Right hindlimb (tissue), 1 donor: ENCODE measurements around the gene MAP3K15.

Experiments used
- DNase-seq: peaks from one replicate; pipeline ENCODE4 v3.0.0-alpha.2; 2018

The MAP3K15 gene

DNA sequence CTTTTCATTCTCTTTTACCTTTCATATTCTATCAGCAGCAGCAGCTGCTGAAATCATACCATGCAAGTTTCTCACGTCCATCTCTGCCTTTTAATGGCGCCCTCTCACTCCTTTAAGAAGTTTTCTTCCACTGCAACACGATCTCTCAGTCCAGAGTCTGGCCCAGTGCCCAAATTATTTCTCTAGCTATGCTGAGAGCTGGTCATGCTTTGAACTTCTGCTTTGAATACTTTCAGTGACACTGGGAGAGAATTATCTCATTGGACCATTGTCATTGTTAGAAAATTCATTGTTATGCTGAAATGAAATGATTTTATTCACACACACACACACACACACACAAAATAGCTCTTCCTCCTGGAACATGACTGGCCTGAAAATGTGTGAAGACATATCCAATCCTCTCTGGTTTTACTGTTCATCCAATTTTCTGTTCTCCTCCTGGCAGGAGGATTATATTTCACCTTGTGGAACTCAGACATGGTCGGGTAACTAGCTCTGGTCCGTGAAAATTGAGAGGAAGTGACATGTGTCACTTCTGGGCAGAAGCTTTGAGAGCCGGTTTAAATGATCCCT lies 172.9 kb downstream of the MAP3K15 start:
- DNase-seq, result no peak

DNA sequence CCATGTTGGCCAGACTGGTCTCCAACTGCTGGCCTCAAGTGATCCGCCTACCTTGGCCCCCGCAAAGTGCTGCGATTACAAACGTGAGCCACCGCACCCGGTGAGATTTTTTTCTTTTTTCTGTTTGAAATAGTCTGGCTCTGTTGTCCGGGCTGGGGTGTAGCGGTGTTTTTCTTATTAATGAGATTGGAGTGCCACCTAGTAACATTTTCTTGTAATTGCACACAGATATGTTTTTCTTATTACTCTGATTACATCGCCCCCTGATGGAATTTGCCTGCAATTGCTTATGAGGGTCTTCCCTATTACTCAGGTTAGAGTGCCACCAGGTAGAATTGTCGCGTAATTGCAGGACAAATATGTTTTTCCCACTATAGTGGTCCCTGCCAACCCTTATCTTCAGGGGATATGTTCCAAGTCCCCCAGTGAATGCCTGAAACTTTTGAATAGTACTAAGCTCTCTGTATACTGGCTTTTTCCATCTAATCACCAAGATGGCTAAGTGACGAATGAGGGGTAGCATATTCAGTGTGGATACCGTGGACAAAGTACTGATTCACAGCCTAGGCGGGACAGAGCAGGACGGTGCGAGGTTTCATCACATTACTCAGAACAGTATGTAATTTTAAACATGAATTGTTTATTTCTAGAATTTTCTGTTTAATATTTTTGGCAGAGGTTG lies 180.2 kb downstream of the MAP3K15 start:
- DNase-seq, result no peak

DNA sequence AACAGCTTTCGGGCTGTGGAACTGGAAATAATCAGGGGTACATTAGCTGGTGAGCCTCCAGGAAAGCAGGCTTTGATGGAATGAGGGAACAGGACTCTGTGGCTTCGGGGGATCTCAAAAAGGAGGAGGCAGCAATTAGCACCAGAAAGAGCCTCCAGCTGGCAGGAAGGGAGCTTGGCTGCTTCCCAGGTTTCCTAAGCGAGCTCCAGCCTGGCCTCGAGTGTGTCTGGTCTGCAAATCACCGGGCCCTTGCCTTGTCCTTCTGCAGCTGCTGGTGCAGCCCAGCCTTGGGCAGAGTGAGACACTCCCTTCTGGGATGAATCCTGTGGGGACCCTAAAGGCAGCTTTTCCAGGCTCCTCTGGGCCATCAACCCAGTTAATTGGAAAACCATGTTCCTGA lies 182.3 kb downstream of the MAP3K15 start:
- peak; percentile 89 for DNase-seq

DNA sequence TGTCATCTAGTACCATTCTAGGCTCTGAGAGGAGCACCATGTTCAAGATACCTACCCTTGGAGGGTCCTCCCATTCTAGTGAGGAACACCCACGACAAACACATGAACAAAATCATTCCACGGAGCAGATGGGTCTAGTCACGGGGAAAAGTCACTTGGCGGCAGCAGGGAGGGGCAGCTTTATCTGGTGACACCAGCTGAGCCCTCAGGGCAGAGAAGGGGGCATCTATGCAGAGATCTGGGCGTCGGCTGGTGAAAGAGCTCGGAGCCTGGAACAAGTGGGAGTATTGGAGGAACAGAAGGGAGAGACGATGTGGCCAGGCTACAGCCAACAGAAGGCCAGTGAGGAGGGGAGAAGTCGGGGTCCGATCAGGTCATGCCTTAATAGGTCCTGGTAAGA lies 183.5 kb downstream of the MAP3K15 start:
- DNase-seq, result no peak

DNA sequence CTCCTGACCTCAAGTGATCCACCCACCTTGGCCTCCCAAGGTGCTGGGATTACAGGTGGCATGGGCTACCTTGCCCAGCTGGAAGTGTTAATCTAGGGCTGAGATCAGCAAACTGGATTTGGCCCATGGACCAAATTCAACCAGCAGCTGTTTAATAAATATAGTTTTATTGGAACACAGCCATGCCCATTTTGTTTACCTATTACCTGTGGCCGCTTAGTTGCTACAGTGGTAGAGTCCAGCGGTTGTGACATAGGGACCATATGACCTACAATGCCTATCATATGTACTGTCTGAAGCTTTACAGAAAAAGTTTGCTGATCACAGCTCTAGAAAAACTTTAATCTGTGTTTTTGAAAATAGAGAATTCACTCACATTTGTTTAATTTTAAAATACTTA lies 188.7 kb downstream of the MAP3K15 start:
- no peak for DNase-seq
